ENCODE data around the gene ZSCAN5A. TPM values are rescaled to one million over a fixed set of nuclear protein-coding genes. Genes with fewer than 3 reads are reported as not detected.
"Not testable (repeated sequence)": the region's sequence is repeated elsewhere in the genome, so short reads cannot be mapped to it uniquely, and the experiment has no call there.

ZSCAN5A gene
- total RNA-seq, 1 donor from 2014 or later: 6.2 TPM

- TF ChIP-seq CTCF (IDR thresholded peaks at IDR 0.05; ENCODE audit: insufficient read depth, low read length, poor library complexity, severe bottlenecking): no peak
- Histone ChIP-seq H3K36me3 (ENCODE audit: control insufficient read depth, insufficient read depth, low read length) (peaks cover 1% of the 10 kb centered on the region), H3K4me3 (ENCODE audit: low read depth, low read length) (no peak overlapping the region), H3K27me3 (ENCODE audit: control insufficient read depth, insufficient read depth, low read length) (no peaks in the 10 kb centered on the region)
- DNase-seq (ENCODE audit: low read depth): no peak
Observed at GRCh38 chr19:56312342-56312741, 2.3 kb downstream of the ZSCAN5A start.

GRCh38 chr19:56310462-56310861, 4.2 kb downstream of the ZSCAN5A start:
- H3K27me3 ChIP-seq (ENCODE audit: control insufficient read depth, insufficient read depth, low read length): no peaks in the 10 kb centered on the region
- TF ChIP-seq CTCF (IDR thresholded peaks at IDR 0.05; ENCODE audit: insufficient read depth, low read length, poor library complexity, severe bottlenecking): no peak
- DNase-seq (ENCODE audit: low read depth): no peak
- H3K36me3 ChIP-seq (ENCODE audit: control insufficient read depth, insufficient read depth, low read length): peaks cover 1% of the 10 kb centered on the region
- no peak overlapping the region for H3K4me3 ChIP-seq (ENCODE audit: low read depth, low read length)

- Histone ChIP-seq H3K27me3 (ENCODE audit: control insufficient read depth, insufficient read depth, low read length) (no peaks in the 10 kb centered on the region), H3K36me3 (ENCODE audit: control insufficient read depth, insufficient read depth, low read length) (peaks cover 1% of the 10 kb centered on the region), H3K4me3 (ENCODE audit: low read depth, low read length) (no peak overlapping the region)
- DNase-seq (ENCODE audit: low read depth): no peak
- TF ChIP-seq CTCF (IDR thresholded peaks at IDR 0.05; ENCODE audit: insufficient read depth, low read length, poor library complexity, severe bottlenecking): peak; percentile 85
Observed at GRCh38 chr19:56309511-56310185, 5.0 kb downstream of the ZSCAN5A start.

- no peaks in the 10 kb centered on the region for H3K27me3 ChIP-seq (ENCODE audit: control insufficient read depth, insufficient read depth, low read length)
- no peak for DNase-seq (ENCODE audit: low read depth)
- peaks cover 1% of the 10 kb centered on the region for H3K36me3 ChIP-seq (ENCODE audit: control insufficient read depth, insufficient read depth, low read length)
- TF ChIP-seq CTCF (IDR thresholded peaks at IDR 0.05; ENCODE audit: insufficient read depth, low read length, poor library complexity, severe bottlenecking): no peak
- H3K4me3 ChIP-seq (ENCODE audit: low read depth, low read length): no peak overlapping the region
Observed at GRCh38 chr19:56308792-56309191, 5.8 kb downstream of the ZSCAN5A start.

GRCh38 chr19:56307062-56307461, 7.6 kb downstream of the ZSCAN5A start:
- not testable (repeated sequence) for H3K4me3 ChIP-seq (ENCODE audit: low read depth, low read length); H3K36me3 ChIP-seq (ENCODE audit: control insufficient read depth, insufficient read depth, low read length); DNase-seq (ENCODE audit: low read depth); H3K27me3 ChIP-seq (ENCODE audit: control insufficient read depth, insufficient read depth, low read length)

GRCh38 chr19:56306016-56306415, 8.6 kb downstream of the ZSCAN5A start:
- TF ChIP-seq CTCF (IDR thresholded peaks at IDR 0.05; ENCODE audit: insufficient read depth, low read length, poor library complexity, severe bottlenecking): no peak
- Histone ChIP-seq H3K4me3 (ENCODE audit: low read depth, low read length) (no peak overlapping the region), H3K36me3 (ENCODE audit: control insufficient read depth, insufficient read depth, low read length) (peaks cover 1% of the 10 kb centered on the region), H3K27me3 (ENCODE audit: control insufficient read depth, insufficient read depth, low read length) (no peaks in the 10 kb centered on the region)
- DNase-seq (ENCODE audit: low read depth): no peak
